Measurements from ENCODE around the gene CRLF1.

- TF ChIP-seq, protein P1, sequence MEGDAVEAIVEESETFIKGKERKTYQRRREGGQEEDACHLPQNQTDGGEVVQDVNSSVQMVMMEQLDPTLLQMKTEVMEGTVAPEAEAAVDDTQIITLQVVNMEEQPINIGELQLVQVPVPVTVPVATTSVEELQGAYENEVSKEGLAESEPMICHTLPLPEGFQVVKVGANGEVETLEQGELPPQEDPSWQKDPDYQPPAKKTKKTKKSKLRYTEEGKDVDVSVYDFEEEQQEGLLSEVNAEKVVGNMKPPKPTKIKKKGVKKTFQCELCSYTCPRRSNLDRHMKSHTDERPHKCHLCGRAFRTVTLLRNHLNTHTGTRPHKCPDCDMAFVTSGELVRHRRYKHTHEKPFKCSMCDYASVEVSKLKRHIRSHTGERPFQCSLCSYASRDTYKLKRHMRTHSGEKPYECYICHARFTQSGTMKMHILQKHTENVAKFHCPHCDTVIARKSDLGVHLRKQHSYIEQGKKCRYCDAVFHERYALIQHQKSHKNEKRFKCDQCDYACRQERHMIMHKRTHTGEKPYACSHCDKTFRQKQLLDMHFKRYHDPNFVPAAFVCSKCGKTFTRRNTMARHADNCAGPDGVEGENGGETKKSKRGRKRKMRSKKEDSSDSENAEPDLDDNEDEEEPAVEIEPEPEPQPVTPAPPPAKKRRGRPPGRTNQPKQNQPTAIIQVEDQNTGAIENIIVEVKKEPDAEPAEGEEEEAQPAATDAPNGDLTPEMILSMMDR (IDR thresholded peaks at IDR 0.05) = no peak
- peak; percentile 83 for TF ChIP-seq EZH2 (IDR thresholded peaks at IDR 0.05; ENCODE audit: borderline replicate concordance, insufficient read depth, low read depth, low read length, poor library complexity, severe bottlenecking)
Observed at GRCh38 chr19:18607226-18608101, 865 bp upstream of the CRLF1 start.

All from B cell (primary cell).